Measurements from ENCODE around the gene CLEC2D.
"Not testable (repeated sequence)": the region's sequence is repeated elsewhere in the genome, so short reads cannot be mapped to it uniquely, and the experiment has no call there.

Gene CLEC2D

GRCh38 chr12:9649532-9649940 lies 20.0 kb upstream of the CLEC2D start:
- in situ Hi-C loops (cut with MboI; ENCODE audit: low sequenced_read_pairs), result loop anchor here (25.0 kb wide), 1 partner anchor 488 kb away; the partner anchor contains the start of gene CLEC7A

- in situ Hi-C loops (cut with MboI; ENCODE audit: low sequenced_read_pairs), result loop anchor here (5.0 kb wide), 1 partner anchor 42 kb away; no protein-coding TSS in a partner anchor
These were observed 19.3 kb upstream of the CLEC2D start for GRCh38 chr12:9650151-9650576.

GRCh38 chr12:9651265-9651729 lies 18.2 kb upstream of the CLEC2D start:
- in situ Hi-C loops (cut with MboI; ENCODE audit: low sequenced_read_pairs), result loop anchor here (5.0 kb wide), 1 partner anchor 41 kb away; no protein-coding TSS in a partner anchor

- in situ Hi-C loops (cut with MboI; ENCODE audit: low sequenced_read_pairs), result no loop called here
These were observed 9.5 kb upstream of the CLEC2D start for GRCh38 chr12:9660046-9660445.

- in situ Hi-C loops (cut with MboI; ENCODE audit: low sequenced_read_pairs), result no loop called here
These were observed 7.8 kb upstream of the CLEC2D start for GRCh38 chr12:9661720-9662119.

- in situ Hi-C loops (cut with MboI; ENCODE audit: low sequenced_read_pairs), result no loop called here
These were observed 7.0 kb upstream of the CLEC2D start for GRCh38 chr12:9662488-9662887.

- in situ Hi-C loops (cut with MboI; ENCODE audit: low sequenced_read_pairs), result no loop called here
These were observed 1.9 kb upstream of the CLEC2D start for GRCh38 chr12:9667403-9668160.

GRCh38 chr12:9668161-9669018 lies 1.1 kb upstream of the CLEC2D start:
- in situ Hi-C loops (cut with MboI; ENCODE audit: low sequenced_read_pairs), result no loop called here

GRCh38 chr12:9669019-9669326 lies 540 bp upstream of the CLEC2D start:
- in situ Hi-C loops (cut with MboI; ENCODE audit: low sequenced_read_pairs), result no loop called here

- in situ Hi-C loops (cut with MboI; ENCODE audit: low sequenced_read_pairs), result not testable (repeated sequence)
These were observed 2.8 kb downstream of the CLEC2D start for GRCh38 chr12:9672340-9672739.

- in situ Hi-C loops (cut with MboI; ENCODE audit: low sequenced_read_pairs), result no loop called here
These were observed 4.1 kb downstream of the CLEC2D start for GRCh38 chr12:9673404-9674225.

- in situ Hi-C loops (cut with MboI; ENCODE audit: low sequenced_read_pairs), result no loop called here
These were observed 4.7 kb downstream of the CLEC2D start for GRCh38 chr12:9674226-9674590.

GRCh38 chr12:9682508-9682907 lies 13.0 kb downstream of the CLEC2D start:
- in situ Hi-C loops (cut with MboI; ENCODE audit: low sequenced_read_pairs), result not testable (repeated sequence)

GRCh38 chr12:9682949-9683348 lies 13.4 kb downstream of the CLEC2D start:
- in situ Hi-C loops (cut with MboI; ENCODE audit: low sequenced_read_pairs), result not testable (repeated sequence)

- in situ Hi-C loops (cut with MboI; ENCODE audit: low sequenced_read_pairs), result not testable (repeated sequence)
These were observed 15.9 kb downstream of the CLEC2D start for GRCh38 chr12:9685366-9685765.

- in situ Hi-C loops (cut with MboI; ENCODE audit: low sequenced_read_pairs), result no loop called here
These were observed 16.4 kb downstream of the CLEC2D start for GRCh38 chr12:9685915-9686314.

GRCh38 chr12:9687228-9687627 lies 17.7 kb downstream of the CLEC2D start:
- in situ Hi-C loops (cut with MboI; ENCODE audit: low sequenced_read_pairs), result no loop called here

GRCh38 chr12:9692909-9693308 lies 23.4 kb downstream of the CLEC2D start:
- in situ Hi-C loops (cut with MboI; ENCODE audit: low sequenced_read_pairs), result loop anchor here (5.0 kb wide), 1 partner anchor 41 kb away; no protein-coding TSS in a partner anchor

GRCh38 chr12:9694241-9694640 lies 24.7 kb downstream of the CLEC2D start:
- in situ Hi-C loops (cut with MboI; ENCODE audit: low sequenced_read_pairs), result loop anchor here (5.0 kb wide), 1 partner anchor 42 kb away; no protein-coding TSS in a partner anchor

GRCh38 chr12:9695150-9695549 lies 25.6 kb downstream of the CLEC2D start:
- in situ Hi-C loops (cut with MboI; ENCODE audit: low sequenced_read_pairs), result not testable (repeated sequence)

GRCh38 chr12:9695661-9696060 lies 26.1 kb downstream of the CLEC2D start:
- in situ Hi-C loops (cut with MboI; ENCODE audit: low sequenced_read_pairs), result not testable (repeated sequence)
